Measurements from ENCODE around the gene KAT2B.

KAT2B gene

GRCh38 chr3:20190991-20191390 is 150.7 kb downstream of the KAT2B start:
- H3K27ac ChIP-seq = no peak overlapping the region
- H3K36me3 ChIP-seq (ENCODE audit: insufficient read depth, low read length) = no peaks in the 10 kb centered on the region
- no peaks in the 10 kb centered on the region for H3K9me3 ChIP-seq (ENCODE audit: low read depth, low read length)
- H3K9ac ChIP-seq (ENCODE audit: insufficient read length) = no peak overlapping the region
- no peak for TF ChIP-seq EZH2 (IDR thresholded peaks at IDR 0.05)
- no peak for TF ChIP-seq POLR2AphosphoS5 (IDR thresholded peaks at IDR 0.05; ENCODE audit: borderline replicate concordance, low read depth, low read length)
- DNase-seq (ENCODE audit: low read depth, low spot score) = no peak
- no peak overlapping the region for H3K4me3 ChIP-seq

GRCh38 chr3:20194793-20195460 is 154.7 kb downstream of the KAT2B start:
- no peak overlapping the region for H3K27ac ChIP-seq
- no peak for DNase-seq (ENCODE audit: low read depth, low spot score)
- H3K9me3 ChIP-seq (ENCODE audit: low read depth, low read length) = no peaks in the 10 kb centered on the region
- H3K4me3 ChIP-seq = no peak overlapping the region
- no peak overlapping the region for H3K9ac ChIP-seq (ENCODE audit: insufficient read length)
- no peaks in the 10 kb centered on the region for H3K36me3 ChIP-seq (ENCODE audit: insufficient read depth, low read length)
- TF ChIP-seq POLR2AphosphoS5 (IDR thresholded peaks at IDR 0.05; ENCODE audit: borderline replicate concordance, low read depth, low read length) = no peak
- no peak for TF ChIP-seq FOXP2 (optimal IDR thresholded peaks at IDR 0.05; ENCODE audit: control extremely low read depth, extremely low read length, insufficient read depth)
- TF ChIP-seq EZH2 (IDR thresholded peaks at IDR 0.05) = no peak

- no peak for DNase-seq (ENCODE audit: low read depth, low spot score)
- no peak for TF ChIP-seq FOXP2 (optimal IDR thresholded peaks at IDR 0.05; ENCODE audit: control extremely low read depth, extremely low read length, insufficient read depth)
- TF ChIP-seq EZH2 (IDR thresholded peaks at IDR 0.05) = no peak
- Histone ChIP-seq H3K36me3 (ENCODE audit: insufficient read depth, low read length) (no peaks in the 10 kb centered on the region), H3K9me3 (ENCODE audit: low read depth, low read length) (no peaks in the 10 kb centered on the region), H3K9ac (ENCODE audit: insufficient read length) (no peak overlapping the region), H3K4me3 (no peak overlapping the region), H3K27ac (no peak overlapping the region)
Measured at GRCh38 chr3:20197775-20198174, 157.5 kb downstream of the KAT2B start.

- Histone ChIP-seq H3K27ac (no peak overlapping the region), H3K4me3 (no peak overlapping the region), H3K9me3 (ENCODE audit: low read depth, low read length) (no peaks in the 10 kb centered on the region), H3K36me3 (ENCODE audit: insufficient read depth, low read length) (no peaks in the 10 kb centered on the region), H3K9ac (ENCODE audit: insufficient read length) (no peak overlapping the region)
- no peak for DNase-seq (ENCODE audit: low read depth, low spot score)
- TF ChIP-seq EZH2 (IDR thresholded peaks at IDR 0.05) = no peak
- no peak for TF ChIP-seq POLR2AphosphoS5 (IDR thresholded peaks at IDR 0.05; ENCODE audit: borderline replicate concordance, low read depth, low read length)
- no peak for TF ChIP-seq FOXP2 (optimal IDR thresholded peaks at IDR 0.05; ENCODE audit: control extremely low read depth, extremely low read length, insufficient read depth)
Measured at GRCh38 chr3:20201143-20201542, 160.9 kb downstream of the KAT2B start.

Measured in SK-N-MC (cell line).